Placental pericyte (primary cell): ENCODE measurements around the gene CELF1. TPM values are rescaled to one million over a fixed set of nuclear protein-coding genes. Genes with fewer than 3 reads are reported as not detected.

Experiments
- small RNA-seq: library from RNA; depleted of rRNA; stranded (forward); fragments of <200 nt; gene quantifications from one replicate; pipeline ENCODE3, GENCODE V24; 2012; ENCODE audit warnings: low replicate concordance
- total RNA-seq: library from RNA; depleted of rRNA; stranded (reverse); fragments of >200 nt; gene quantifications from 2 replicates; pipeline ENCODE4 v1.2.3, GENCODE V29; 2012

Gene CELF1
- 101 and 158 TPM in 2 replicates for total RNA-seq

GRCh38 chr11:47552566-47553405, at the start of gene CELF1:
CELF1 (minus strand) TSS chr11:47553132; CDS start chr11:47499523, 53,609 bp downstream.

GRCh38 chr11:47593934-47594855, 41.3 kb upstream of the CELF1 start, which contains the start of gene C1QTNF4:
C1QTNF4 (minus strand) TSS chr11:47594411; CDS start chr11:47590810, 3,601 bp downstream.

GRCh38 chr11:47586098-47586855, 33.3 kb upstream of the CELF1 start, which contains the start of gene FAM180B:
FAM180B (plus strand) TSS chr11:47586678; CDS start chr11:47586769, 91 bp downstream.

GRCh38 chr11:47578524-47579494, 25.9 kb upstream of the CELF1 start, which contains the start of the genes KBTBD4 and NDUFS3:
KBTBD4 (minus strand) TSS chr11:47578970; CDS start chr11:47578951, 19 bp downstream.
NDUFS3 (plus strand) TSS chr11:47579074; CDS start chr11:47579092, 18 bp downstream.

GRCh38 chr11:47565340-47566148, 12.6 kb upstream of the CELF1 start, which contains the start of gene PTPMT1:
PTPMT1 (plus strand) TSS chr11:47565599; CDS start chr11:47565623, 24 bp downstream.

GRCh38 chr11:47448566-47449427, 104.1 kb downstream of the CELF1 start, which contains the start of gene RAPSN:
RAPSN (minus strand) TSS chr11:47449136; CDS start chr11:47448964, 172 bp downstream.

GRCh38 chr11:47426062-47426956, 126.6 kb downstream of the CELF1 start, which contains the start of gene PSMC3:
PSMC3 (minus strand) TSS chr11:47426439; CDS start chr11:47426279, 160 bp downstream.

Small RNA genes lying within 50 kb of the gene (small RNA-seq; reads per million reads assigned to genes)
- gene RN7SL652P (0.13 reads per million), gene RNU5E-10P (not detected)

Other genes starting within 250 kb of the CELF1 start
- gene MYBPC3, start 200.4 kb downstream of the CELF1 start, total RNA-seq, result not detected in 2 replicates
- gene SPI1, start 174.6 kb downstream of the CELF1 start, total RNA-seq, result 0.29 TPM in 1 of 2 replicates, not detected in the other
- 111 and 138 TPM in 2 replicates for gene SLC39A13, start 144.5 kb downstream of the CELF1 start, total RNA-seq
- 197 and 211 TPM in 2 replicates for gene PSMC3, start 126.7 kb downstream of the CELF1 start, total RNA-seq
- 0.14 and 0.44 TPM in 2 replicates for gene RAPSN, start 104.0 kb downstream of the CELF1 start, total RNA-seq
- gene PTPMT1, start 12.5 kb upstream of the CELF1 start, total RNA-seq, result 53.3 and 58.9 TPM in 2 replicates
- gene KBTBD4, start 25.8 kb upstream of the CELF1 start, total RNA-seq, result 12.5 and 29.6 TPM in 2 replicates
- gene NDUFS3, start 25.9 kb upstream of the CELF1 start, total RNA-seq, result 58.0 and 77.3 TPM in 2 replicates
- 0.22 TPM in 1 of 2 replicates, not detected in the other for gene FAM180B, start 33.5 kb upstream of the CELF1 start, total RNA-seq
- gene C1QTNF4, start 41.3 kb upstream of the CELF1 start, total RNA-seq, result 0.14 and 0.22 TPM in 2 replicates
- gene MTCH2, start 89.4 kb upstream of the CELF1 start, total RNA-seq, result 84.9 and 95.9 TPM in 2 replicates
- gene AGBL2, start 162.2 kb upstream of the CELF1 start, total RNA-seq, result 0.43 and 4.4 TPM in 2 replicates
- 98.0 and 109 TPM in 2 replicates for gene FNBP4, start 214.2 kb upstream of the CELF1 start, total RNA-seq